NB4 (cell line): ENCODE results near the gene CLSTN1.

Experiments
- DNase-seq: peaks from one replicate; pipeline ENCODE4 v3.0.0; 2010; ENCODE audit warnings: low read depth
- H3K4me3 ChIP-seq: one replicate; pipeline ENCODE4 v1.5.1; 2011; ENCODE audit warnings: mild to moderate bottlenecking, low read depth, low read length, moderate library complexity
- CTCF ChIP-seq: IDR thresholded peaks from one replicate; pipeline ENCODE4 v1.5.1; 2012; ENCODE audit warnings: low read depth, low read length
- MAX ChIP-seq: IDR thresholded peaks from 2 replicates; pipeline ENCODE4 v1.6.1; 2011; ENCODE audit warnings: low read depth, low read length
- MYC ChIP-seq: IDR thresholded peaks from 2 replicates; pipeline ENCODE4 v1.6.1; 2011; ENCODE audit warnings: low read depth, low read length
- POLR2A ChIP-seq: IDR thresholded peaks from 2 replicates; pipeline ENCODE4 v1.6.1; 2011; ENCODE audit warnings: mild to moderate bottlenecking; ENCODE audit not compliant: insufficient read length; ENCODE audit errors: extremely low read depth

CLSTN1 gene

GRCh38 chr1:9844756-9845155 lies 21.0 kb upstream of the CLSTN1 start:
- no peak for DNase-seq
- TF ChIP-seq CTCF (no peak), MAX (no peak), POLR2A (no peak), MYC (no peak)
- H3K4me3 ChIP-seq: no peak overlapping the region

GRCh38 chr1:9844106-9844505 lies 20.3 kb upstream of the CLSTN1 start:
- DNase-seq: no peak
- TF ChIP-seq POLR2A: no peak
- TF ChIP-seq MAX: no peak
- H3K4me3 ChIP-seq: no peak overlapping the region

GRCh38 chr1:9843576-9843945 lies 19.8 kb upstream of the CLSTN1 start:
- H3K4me3 ChIP-seq: no peak overlapping the region
- TF ChIP-seq POLR2A: no peak
- no peak for TF ChIP-seq CTCF
- no peak for TF ChIP-seq MAX
- no peak for TF ChIP-seq MYC
- DNase-seq: no peak

GRCh38 chr1:9842781-9843575 lies 19.2 kb upstream of the CLSTN1 start:
- no peak overlapping the region for H3K4me3 ChIP-seq
- no peak for DNase-seq
- TF ChIP-seq MAX (no peak), CTCF (no peak), POLR2A (no peak), MYC (no peak)

GRCh38 chr1:9842073-9842711 lies 18.4 kb upstream of the CLSTN1 start:
- H3K4me3 ChIP-seq: no peak overlapping the region
- TF ChIP-seq POLR2A: no peak
- TF ChIP-seq MYC: no peak
- TF ChIP-seq MAX: no peak
- no peak for TF ChIP-seq CTCF
- DNase-seq: no peak

GRCh38 chr1:9841460-9841859 lies 17.7 kb upstream of the CLSTN1 start:
- no peak overlapping the region for H3K4me3 ChIP-seq
- TF ChIP-seq POLR2A (no peak), MYC (no peak), CTCF (no peak), MAX (no peak)
- no peak for DNase-seq
